Chondrocyte (in vitro differentiated cells): ENCODE data around the gene LAT. TPM values are rescaled to one million over a fixed set of nuclear protein-coding genes. Genes with fewer than 3 reads are reported as not detected.

Source experiments
- DNase-seq: peaks from one replicate; pipeline ENCODE4 v3.0.0; 2021; ENCODE audit warnings: mixed read lengths, low spot score
- H3K27ac Mint-ChIP-seq: one replicate; pipeline ENCODE4 v1.8.0; 2021; ENCODE audit warnings: mild to moderate bottlenecking, moderate library complexity, mixed read lengths; ENCODE audit not compliant: unreplicated experiment
- H3K27me3 Mint-ChIP-seq: 2 replicates; pipeline ENCODE4 v1.8.0; 2021; ENCODE audit warnings: low read depth, mixed read lengths
- H3K36me3 Mint-ChIP-seq: 2 replicates; pipeline ENCODE4 v1.8.0; 2021; ENCODE audit warnings: low read depth, mixed read lengths
- H3K4me1 Mint-ChIP-seq: 2 replicates; pipeline ENCODE4 v1.8.0; 2021; ENCODE audit warnings: low read depth, mild to moderate bottlenecking, mixed read lengths
- H3K4me3 Mint-ChIP-seq: one replicate; pipeline ENCODE4 v1.8.0; 2021; ENCODE audit warnings: mild to moderate bottlenecking, moderate library complexity, mixed read lengths; ENCODE audit not compliant: unreplicated experiment
- H3K9me3 Mint-ChIP-seq: 2 replicates; pipeline ENCODE4 v1.8.0; 2021; ENCODE audit warnings: low read depth, mixed read lengths
- CTCF ChIP-seq: fragments of 200-600 bp; sonication (generic); IDR thresholded peaks from 2 replicates; pipeline ENCODE4 v1.5.0; 2021; ENCODE audit warnings: antibody characterized with exemption, mild to moderate bottlenecking, moderate library complexity
- total RNA-seq: library from RNA; stranded (reverse); gene quantifications from 3 replicates; pipeline ENCODE4 v1.2.1, GENCODE V29; 2021

The LAT gene
- total RNA-seq, 1 donor from 2014 or later: 11.7 TPM

GRCh38 chr16:28982949-28983348, 1.9 kb upstream of the LAT start:
- TF ChIP-seq CTCF: no peak
- Mint-ChIP-seq H3K36me3 (peaks cover 45% of the 10 kb centered on the region), H3K27ac (no peak overlapping the region), H3K4me3 (no peak overlapping the region), H3K4me1 (no peaks in the 10 kb centered on the region), H3K27me3 (no peaks in the 10 kb centered on the region), H3K9me3 (peaks cover 6% of the 10 kb centered on the region)
- no peak for DNase-seq

GRCh38 chr16:28983644-28984043, 1.2 kb upstream of the LAT start:
- H3K4me3 Mint-ChIP-seq: no peak overlapping the region
- H3K36me3 Mint-ChIP-seq: peaks cover 41% of the 10 kb centered on the region
- H3K27me3 Mint-ChIP-seq: no peaks in the 10 kb centered on the region
- H3K9me3 Mint-ChIP-seq: peaks cover 6% of the 10 kb centered on the region
- H3K4me1 Mint-ChIP-seq: no peaks in the 10 kb centered on the region
- H3K27ac Mint-ChIP-seq: no peak overlapping the region
- TF ChIP-seq CTCF: no peak
- DNase-seq: no peak

- H3K4me3 Mint-ChIP-seq: no peak overlapping the region
- H3K9me3 Mint-ChIP-seq: peaks cover 6% of the 10 kb centered on the region
- H3K27me3 Mint-ChIP-seq: no peaks in the 10 kb centered on the region
- DNase-seq: no peak
- H3K36me3 Mint-ChIP-seq: peaks cover 41% of the 10 kb centered on the region
- H3K27ac Mint-ChIP-seq: no peak overlapping the region
- no peak for TF ChIP-seq CTCF
- no peaks in the 10 kb centered on the region for H3K4me1 Mint-ChIP-seq
These were observed 761 bp upstream of the LAT start for GRCh38 chr16:28984091-28984490.

- Mint-ChIP-seq H3K36me3 (peaks cover 48% of the 10 kb centered on the region), H3K4me3 (no peak overlapping the region), H3K4me1 (no peaks in the 10 kb centered on the region), H3K27me3 (no peaks in the 10 kb centered on the region), H3K27ac (no peak overlapping the region), H3K9me3 (peaks cover 6% of the 10 kb centered on the region)
- no peak for DNase-seq
- TF ChIP-seq CTCF: no peak
These were observed 574 bp downstream of the LAT start for GRCh38 chr16:28985211-28986041.

GRCh38 chr16:28986046-28986445, 1.2 kb downstream of the LAT start:
- H3K27ac Mint-ChIP-seq: no peak overlapping the region
- TF ChIP-seq CTCF: no peak
- H3K4me3 Mint-ChIP-seq: no peak overlapping the region
- no peaks in the 10 kb centered on the region for H3K4me1 Mint-ChIP-seq
- DNase-seq: no peak
- H3K9me3 Mint-ChIP-seq: peaks cover 6% of the 10 kb centered on the region
- no peaks in the 10 kb centered on the region for H3K27me3 Mint-ChIP-seq
- peaks cover 46% of the 10 kb centered on the region for H3K36me3 Mint-ChIP-seq
